ENCODE measurements around the gene ASIC2. TPM values are rescaled to one million over a fixed set of nuclear protein-coding genes. Genes with fewer than 3 reads are reported as not detected.

The ASIC2 gene
- total and polyA plus RNA-seq, 7 donors, result under 0.01 to 0.60 (median 0.19) TPM; not detected in 3

DNA sequence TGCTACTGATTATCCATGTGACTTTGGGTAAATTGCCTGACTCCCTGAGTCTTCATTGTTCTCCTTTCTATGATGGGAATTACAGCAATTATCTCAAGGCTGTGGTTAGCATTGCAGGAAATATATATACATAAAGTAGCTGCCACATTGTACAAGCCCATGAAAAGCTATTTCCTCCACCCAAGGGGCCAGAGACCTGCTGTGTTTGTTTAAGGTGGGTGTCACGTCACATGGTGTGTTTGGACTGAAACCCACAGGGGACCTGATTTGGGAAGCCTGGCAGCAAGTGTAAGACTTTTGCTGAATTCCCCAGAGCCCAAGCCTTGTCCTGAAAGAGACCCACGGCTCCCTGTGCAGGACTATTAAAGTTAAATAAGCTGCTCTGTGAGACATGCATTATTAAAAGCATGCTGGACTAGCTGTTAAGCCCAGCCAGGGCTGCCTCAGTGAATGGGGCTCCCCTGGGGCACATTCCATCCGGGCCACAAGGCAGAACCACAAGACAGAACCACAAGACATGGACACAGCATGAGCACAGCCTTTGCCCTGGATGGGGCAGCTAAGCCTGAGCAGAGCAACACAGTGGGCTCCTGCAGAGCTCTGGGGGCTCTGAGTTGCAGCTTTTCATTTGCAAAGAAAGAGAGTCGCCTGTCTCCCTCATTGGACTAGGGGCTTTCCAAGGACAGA, 152.5 kb downstream of the ASIC2 start:
- Histone ChIP-seq H3K9me3 (peaks cover 0 to 3% (median 0%) of the 10 kb centered on the region in 4 donors), H3K36me3 (no peaks in the 10 kb centered on the region), H3K27me3 (no peaks in the 10 kb centered on the region), H3K4me3 (no peak overlapping the region), H3K27ac (no peak overlapping the region), H3K4me1 (no peaks in the 10 kb centered on the region)
- intact Hi-C loops (cut with DNase I), result no loop called here
- DNase-seq, result no peak
- TF ChIP-seq, protein P1, sequence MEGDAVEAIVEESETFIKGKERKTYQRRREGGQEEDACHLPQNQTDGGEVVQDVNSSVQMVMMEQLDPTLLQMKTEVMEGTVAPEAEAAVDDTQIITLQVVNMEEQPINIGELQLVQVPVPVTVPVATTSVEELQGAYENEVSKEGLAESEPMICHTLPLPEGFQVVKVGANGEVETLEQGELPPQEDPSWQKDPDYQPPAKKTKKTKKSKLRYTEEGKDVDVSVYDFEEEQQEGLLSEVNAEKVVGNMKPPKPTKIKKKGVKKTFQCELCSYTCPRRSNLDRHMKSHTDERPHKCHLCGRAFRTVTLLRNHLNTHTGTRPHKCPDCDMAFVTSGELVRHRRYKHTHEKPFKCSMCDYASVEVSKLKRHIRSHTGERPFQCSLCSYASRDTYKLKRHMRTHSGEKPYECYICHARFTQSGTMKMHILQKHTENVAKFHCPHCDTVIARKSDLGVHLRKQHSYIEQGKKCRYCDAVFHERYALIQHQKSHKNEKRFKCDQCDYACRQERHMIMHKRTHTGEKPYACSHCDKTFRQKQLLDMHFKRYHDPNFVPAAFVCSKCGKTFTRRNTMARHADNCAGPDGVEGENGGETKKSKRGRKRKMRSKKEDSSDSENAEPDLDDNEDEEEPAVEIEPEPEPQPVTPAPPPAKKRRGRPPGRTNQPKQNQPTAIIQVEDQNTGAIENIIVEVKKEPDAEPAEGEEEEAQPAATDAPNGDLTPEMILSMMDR (IDR thresholded peaks at IDR 0.05), result no peak
- TF ChIP-seq POLR2A (IDR thresholded peaks at IDR 0.05) (no peak), EP300 (IDR thresholded peaks at IDR 0.05) (no peak), POLR2AphosphoS5 (IDR thresholded peaks at IDR 0.05) (no peak)
- WGBS, 2 donors, result 21 to 32% methylated on average over 4 of the region's 4 CpGs

DNA sequence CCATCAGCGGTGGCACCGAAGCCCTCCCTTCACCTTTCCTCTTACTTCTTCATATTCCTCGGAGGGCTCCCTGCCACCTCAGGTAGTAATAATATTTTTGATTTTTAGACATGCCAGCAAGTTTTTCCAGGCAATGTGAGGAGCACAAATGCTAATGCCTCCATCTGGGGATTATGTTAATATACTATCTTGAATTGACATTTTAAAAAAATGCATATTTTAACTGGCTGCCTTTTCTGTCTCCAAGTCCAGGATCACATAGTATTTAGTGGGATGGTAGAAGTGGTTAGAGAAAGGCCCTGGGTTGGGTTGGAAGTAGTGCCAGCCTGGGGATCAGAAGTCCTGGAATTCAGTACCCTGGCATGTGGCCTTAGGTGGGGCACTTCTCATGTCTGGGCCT, 154.5 kb downstream of the ASIC2 start:
- intact Hi-C loops (cut with DNase I), result no loop called here
- no peak for DNase-seq
- H3K4me1 ChIP-seq, result no peaks in the 10 kb centered on the region
- TF ChIP-seq, protein P1 (IDR thresholded peaks at IDR 0.05), result no peak
- TF ChIP-seq POLR2A (IDR thresholded peaks at IDR 0.05), result no peak
- TF ChIP-seq EP300 (IDR thresholded peaks at IDR 0.05), result no peak
- TF ChIP-seq POLR2AphosphoS5 (IDR thresholded peaks at IDR 0.05), result no peak
- H3K27me3 ChIP-seq, result no peaks in the 10 kb centered on the region
- H3K36me3 ChIP-seq, result no peaks in the 10 kb centered on the region
- WGBS, 2 donors, result 67 to 70% methylated on average over 3 of the region's 3 CpGs
- no peak overlapping the region for H3K27ac ChIP-seq
- H3K4me3 ChIP-seq, result no peak overlapping the region
- peaks cover 0 to 3% (median 0%) of the 10 kb centered on the region in 4 donors for H3K9me3 ChIP-seq

DNA sequence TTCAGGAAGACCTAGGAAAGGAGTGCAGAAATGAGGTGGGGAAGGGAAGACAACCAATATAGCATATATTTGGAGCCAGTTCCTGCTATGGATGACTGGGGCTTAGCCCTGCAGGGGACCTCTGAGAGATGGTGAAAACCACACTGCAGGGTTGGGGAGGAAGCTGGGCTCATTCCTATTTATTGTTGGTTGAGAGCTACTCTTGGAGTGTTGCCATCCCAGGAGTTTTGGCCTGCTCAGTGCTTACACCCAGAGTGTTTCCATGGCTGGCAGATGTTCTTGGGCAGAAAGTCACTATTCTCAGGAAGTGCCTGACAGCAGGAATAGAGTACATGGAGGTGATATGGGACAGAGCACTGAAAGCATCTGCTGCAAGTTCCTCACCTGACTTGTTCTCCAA, 155.7 kb downstream of the ASIC2 start:
- H3K27me3 ChIP-seq, result no peaks in the 10 kb centered on the region
- no peak for DNase-seq
- H3K36me3 ChIP-seq, result no peaks in the 10 kb centered on the region
- H3K27ac ChIP-seq, result no peak overlapping the region
- H3K4me3 ChIP-seq, result no peak overlapping the region
- no peaks in the 10 kb centered on the region for H3K4me1 ChIP-seq
- no peak for TF ChIP-seq POLR2AphosphoS5 (IDR thresholded peaks at IDR 0.05)
- no peak for TF ChIP-seq EP300 (IDR thresholded peaks at IDR 0.05)
- no peak for TF ChIP-seq POLR2A (IDR thresholded peaks at IDR 0.05)
- TF ChIP-seq, protein P1 (IDR thresholded peaks at IDR 0.05), result no peak
- peaks cover 0 to under 1% (median 0%) of the 10 kb centered on the region in 4 donors for H3K9me3 ChIP-seq
- intact Hi-C loops (cut with DNase I), result no loop called here

DNA sequence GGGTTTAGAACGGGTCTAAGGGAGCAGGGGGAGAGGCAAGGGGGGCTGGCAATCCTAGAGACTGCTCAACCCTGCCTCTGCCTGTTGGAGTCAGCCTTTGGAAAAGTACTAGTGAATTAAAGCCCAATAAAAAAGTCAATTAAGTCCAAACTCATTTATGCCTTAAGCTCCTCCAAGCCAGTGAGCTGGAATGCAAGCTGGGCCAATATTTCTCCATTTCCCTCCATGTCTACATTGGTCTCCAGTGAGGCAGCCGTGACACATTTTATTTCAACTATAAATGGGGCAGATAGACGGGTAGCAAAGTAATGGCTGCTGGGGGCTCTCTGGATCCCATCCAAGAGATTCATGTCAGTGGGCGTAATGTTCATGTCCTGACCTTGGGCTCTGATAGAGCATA, 157.4 kb downstream of the ASIC2 start:
- no peaks in the 10 kb centered on the region for H3K4me1 ChIP-seq
- DNase-seq, result no peak
- WGBS, 2 donors, result 65 to 68% methylated on average over 4 of the region's 4 CpGs
- TF ChIP-seq EP300 (IDR thresholded peaks at IDR 0.05) (no peak), POLR2AphosphoS5 (IDR thresholded peaks at IDR 0.05) (no peak), POLR2A (IDR thresholded peaks at IDR 0.05) (no peak)
- TF ChIP-seq, protein P1 (IDR thresholded peaks at IDR 0.05), result no peak
- no peaks in the 10 kb centered on the region for H3K36me3 ChIP-seq
- intact Hi-C loops (cut with DNase I), result no loop called here
- no peak overlapping the region for H3K27ac ChIP-seq
- H3K4me3 ChIP-seq, result no peak overlapping the region
- no peaks in the 10 kb centered on the region for H3K9me3 ChIP-seq
- H3K27me3 ChIP-seq, result no peaks in the 10 kb centered on the region

DNA sequence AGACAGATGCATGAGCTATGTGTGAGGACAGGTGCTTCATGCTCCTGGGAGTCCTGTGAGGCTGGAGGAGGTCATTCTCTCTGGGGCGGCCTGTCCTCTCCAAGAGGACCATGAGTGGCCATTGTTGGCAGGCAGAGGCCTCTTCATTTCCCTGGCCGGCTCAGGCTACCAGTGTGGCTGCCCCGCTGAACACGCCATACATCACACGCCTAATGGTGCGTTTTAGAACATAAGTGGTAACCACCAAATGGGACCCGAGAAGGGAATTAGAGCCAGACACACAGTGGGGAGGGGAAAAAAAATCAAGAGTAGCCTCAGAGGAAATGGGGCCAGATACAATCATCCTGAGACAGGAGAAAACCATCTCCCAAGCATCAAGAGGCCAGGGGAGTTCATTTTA, 161.5 kb downstream of the ASIC2 start:
- DNase-seq, result no peak
- no peak overlapping the region for H3K27ac ChIP-seq
- no peaks in the 10 kb centered on the region for H3K4me1 ChIP-seq
- H3K27me3 ChIP-seq, result no peaks in the 10 kb centered on the region
- no peaks in the 10 kb centered on the region for H3K9me3 ChIP-seq
- intact Hi-C loops (cut with DNase I), result no loop called here
- no peak overlapping the region for H3K4me3 ChIP-seq
- no peaks in the 10 kb centered on the region for H3K36me3 ChIP-seq
- TF ChIP-seq, protein P1 (IDR thresholded peaks at IDR 0.05), result no peak
- TF ChIP-seq POLR2A (IDR thresholded peaks at IDR 0.05) (no peak), EP300 (IDR thresholded peaks at IDR 0.05) (no peak), POLR2AphosphoS5 (IDR thresholded peaks at IDR 0.05) (no peak)
- 92 to 94% methylated on average over 7 of the region's 7 CpGs for WGBS, 2 donors

Data from sigmoid colon (tissue), 7 donors.